Right hindlimb (tissue), 1 donor: ENCODE data around the gene CRYBB1.
"Not testable (repeated sequence)": the region's sequence is repeated elsewhere in the genome, so short reads cannot be mapped to it uniquely, and the experiment has no call there.

ENCODE experiments used
- DNase-seq: peaks from one replicate; pipeline ENCODE4 v3.0.0-alpha.2; 2018

The CRYBB1 gene

DNA sequence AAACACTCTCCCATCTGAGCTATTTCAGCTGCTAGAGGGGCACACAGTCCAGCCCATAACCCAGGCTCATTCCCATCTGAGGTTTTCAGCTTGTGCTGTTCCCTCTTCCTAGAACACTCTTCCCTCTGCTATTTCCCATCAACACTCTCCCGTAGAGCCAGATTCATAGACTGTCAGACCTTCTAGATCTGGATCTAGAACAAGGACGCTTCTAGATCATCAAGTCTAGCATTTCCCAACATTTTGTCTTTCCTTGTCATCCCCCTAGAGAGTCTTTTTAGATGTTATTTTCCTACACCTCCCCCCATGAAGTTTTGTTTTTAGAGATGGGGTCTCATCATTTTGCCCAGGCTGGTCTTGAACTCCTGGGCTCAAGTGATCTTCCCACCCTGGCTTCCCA lies 17.3 kb upstream of the CRYBB1 start:
- no peak for DNase-seq

- no peak for DNase-seq
These were observed 16.4 kb upstream of the CRYBB1 start for GRCh38 chr22:26634189-26634588.

DNA sequence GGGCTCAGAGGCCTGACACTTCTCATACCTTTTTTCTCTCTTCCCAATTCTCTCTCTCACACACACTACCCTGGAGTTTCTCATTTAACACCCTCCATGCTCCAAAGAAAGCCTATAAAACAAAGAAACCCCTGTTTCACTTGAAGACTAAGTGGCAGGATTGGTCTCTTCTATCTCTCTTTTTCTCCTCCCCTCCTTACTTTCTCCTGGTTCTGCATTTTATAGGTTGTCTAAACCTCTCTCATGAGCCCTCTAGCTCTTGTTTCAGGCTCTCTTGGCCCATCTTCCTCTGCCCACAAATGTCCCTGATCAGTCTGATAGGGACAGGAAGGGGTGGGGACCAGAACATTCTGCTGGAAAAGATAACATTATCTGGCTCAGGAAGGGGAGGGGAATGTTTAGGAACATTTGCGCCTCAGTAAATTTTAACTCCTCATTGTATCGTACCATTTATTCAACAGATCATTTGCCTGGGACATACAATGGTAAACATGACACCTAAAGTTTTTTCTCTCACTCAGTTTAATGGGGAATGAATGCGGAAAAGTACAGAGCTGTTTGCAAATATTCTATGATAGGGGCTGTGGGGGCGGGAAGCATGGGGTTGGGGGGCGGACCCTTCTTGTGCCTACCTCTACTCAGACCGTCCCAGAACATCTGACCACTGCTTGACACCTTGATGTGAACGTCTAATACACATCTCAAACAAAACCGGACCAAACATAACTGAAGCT lies 14.8 kb upstream of the CRYBB1 start:
- DNase-seq, result no peak

DNA sequence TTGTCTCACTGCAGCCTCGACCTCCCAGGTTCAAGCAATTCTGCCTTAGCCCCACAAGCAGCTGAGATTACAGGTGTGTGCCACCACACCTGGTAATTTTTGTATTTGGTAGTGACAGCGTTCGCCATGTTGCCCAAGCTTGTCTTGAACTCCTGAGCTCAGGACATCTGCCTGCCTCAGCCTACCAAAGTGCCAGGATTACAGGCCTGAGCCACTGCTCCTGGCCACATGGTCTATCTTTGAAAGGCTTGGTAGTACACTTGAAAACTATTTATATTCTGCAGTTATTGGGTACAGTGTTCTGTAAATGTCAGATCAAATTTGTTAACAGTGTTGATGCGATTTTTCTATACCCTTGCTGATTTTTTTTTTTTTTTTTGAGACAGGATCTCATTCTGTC lies 13.5 kb upstream of the CRYBB1 start:
- no peak for DNase-seq

DNA sequence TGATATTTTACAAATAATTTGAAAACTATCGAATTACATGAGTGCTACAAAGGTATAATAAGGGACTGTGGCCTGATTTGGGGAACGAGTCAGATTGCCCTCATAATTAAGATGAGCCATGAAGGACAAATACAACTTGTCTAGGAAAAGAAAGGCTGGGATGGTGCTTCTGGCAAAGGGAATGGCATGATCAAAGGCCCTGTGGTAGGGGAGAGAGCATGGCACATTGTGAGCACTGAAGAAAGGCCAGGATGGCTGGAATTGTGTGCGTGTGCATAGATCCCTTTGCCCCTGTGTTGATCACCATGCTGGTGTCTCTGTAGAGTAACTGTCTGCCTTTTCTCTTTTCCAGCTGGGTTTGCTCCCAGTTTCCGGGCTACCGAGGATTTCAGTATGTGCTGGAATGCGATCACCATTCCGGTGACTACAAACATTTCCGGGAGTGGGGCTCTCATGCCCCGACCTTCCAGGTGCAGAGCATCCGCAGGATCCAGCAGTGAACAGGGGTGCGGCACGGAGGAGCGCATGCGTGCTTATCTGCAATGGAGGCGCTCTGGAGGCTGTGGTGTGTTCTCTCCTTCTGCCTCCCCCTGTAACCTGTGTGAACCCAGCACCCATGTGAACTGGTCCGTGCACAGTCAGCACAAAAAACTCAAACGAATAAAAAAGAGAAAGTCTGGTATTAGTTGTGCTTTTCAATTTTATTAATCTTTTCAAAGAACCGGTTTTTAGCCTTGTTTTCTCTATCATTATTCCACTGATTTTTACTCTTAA lies 12.3 kb upstream of the CRYBB1 start:
- no peak for DNase-seq

DNA sequence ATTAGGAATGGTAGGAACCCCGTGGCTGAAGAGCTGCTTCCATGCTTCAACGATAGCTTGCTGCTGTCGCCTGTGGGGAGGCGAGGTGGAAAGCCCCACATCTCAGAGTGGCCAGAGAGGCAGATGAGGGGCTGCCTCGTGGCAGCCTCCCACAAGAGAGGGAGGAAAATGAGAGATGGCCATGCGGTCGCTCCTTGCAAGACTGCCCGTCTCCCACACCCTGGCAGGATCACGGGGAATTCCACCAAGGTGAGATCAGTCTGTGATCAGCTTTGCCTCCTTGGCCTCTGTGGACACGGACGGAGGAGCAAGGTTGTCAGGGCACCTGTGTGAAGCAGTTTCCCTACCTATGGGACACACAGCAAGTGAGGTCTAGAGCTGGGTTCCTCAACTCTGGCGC lies 7.0 kb upstream of the CRYBB1 start:
- no peak for DNase-seq

DNA sequence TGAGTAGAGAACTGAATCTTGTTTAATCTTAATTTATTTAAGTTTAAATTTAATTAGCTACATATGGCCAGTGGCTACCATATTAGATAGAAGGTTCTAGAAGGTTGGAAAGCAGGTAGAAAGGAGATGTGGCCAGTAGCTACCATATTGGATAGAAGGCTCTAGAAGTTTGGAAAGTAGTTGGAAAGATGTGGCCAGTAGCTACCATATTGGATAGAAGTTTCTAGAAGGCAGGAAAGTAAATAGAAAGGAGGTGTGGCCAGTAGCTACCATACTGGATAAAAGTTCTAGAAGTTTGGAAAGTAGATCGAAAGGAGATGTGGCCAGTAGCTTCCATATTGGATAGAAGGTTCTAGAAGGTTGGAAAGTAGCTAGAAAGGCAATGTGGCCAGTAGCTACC lies 6.2 kb upstream of the CRYBB1 start:
- no peak for DNase-seq

DNA sequence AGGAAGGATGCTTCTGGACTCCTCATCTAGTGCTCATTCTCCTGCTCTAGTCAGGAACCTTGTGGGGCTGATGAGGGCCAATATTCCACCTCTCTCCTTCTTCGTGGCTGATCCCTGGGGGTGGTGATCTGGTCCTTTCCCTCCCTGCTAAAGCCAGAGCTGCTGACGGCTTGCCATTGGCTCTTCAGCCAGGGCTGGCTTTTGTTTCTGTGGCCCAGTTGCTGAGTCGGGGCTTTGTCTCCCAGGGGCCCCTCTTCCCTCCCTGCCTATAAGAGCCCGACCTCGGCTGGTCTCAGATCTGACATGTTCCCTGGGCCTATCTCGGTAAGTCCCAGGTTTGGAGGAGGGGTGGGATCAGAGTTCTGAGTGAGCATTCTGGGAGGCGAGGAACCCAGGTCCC lies 3.8 kb upstream of the CRYBB1 start, which contains the start of gene CRYBA4:
Gene CRYBA4, plus strand, starts transcription at position 301 of the 400 bp plus-strand sequence. CDS start 634 bp downstream, outside the sequence.
- no peak for DNase-seq

DNA sequence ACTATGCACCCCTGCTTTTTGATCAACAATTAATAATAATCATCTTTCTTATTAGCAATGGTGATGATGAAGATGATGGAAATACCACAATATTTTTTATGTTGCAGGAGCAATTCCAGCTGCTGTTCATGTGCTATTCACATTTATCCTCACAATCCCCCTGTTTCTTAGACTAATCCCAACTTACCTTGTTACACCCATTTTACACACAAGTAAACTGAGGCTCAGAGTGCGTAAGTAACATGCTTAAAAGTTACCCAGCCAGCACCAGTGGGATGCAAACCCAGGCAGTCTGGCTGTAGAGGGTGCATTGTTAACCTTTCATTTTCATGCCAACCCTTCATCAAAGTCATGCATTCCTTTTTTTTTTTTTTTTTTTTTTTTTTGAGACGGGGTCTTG lies 2.4 kb upstream of the CRYBB1 start:
- no peak for DNase-seq

DNA sequence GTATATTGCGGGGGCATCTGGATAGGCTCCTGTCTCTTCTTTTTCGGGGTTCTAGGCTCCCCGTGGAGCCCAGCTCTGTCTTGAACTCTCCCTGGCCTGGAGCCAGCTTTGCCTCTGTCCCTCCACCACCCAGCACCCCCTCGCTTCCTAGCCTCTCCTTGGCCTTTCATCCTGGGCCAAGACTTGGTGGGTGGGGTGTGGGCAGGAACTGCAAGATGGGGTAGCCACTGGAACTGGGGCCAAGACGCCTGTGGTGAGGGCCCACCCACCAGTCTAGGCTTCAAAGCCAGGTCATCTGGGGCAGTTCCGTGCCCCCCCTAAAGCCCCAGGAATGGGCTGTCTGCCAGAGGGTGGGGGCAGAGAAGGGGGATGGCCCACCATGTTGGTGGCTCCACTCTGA lies 1.7 kb upstream of the CRYBB1 start:
- no peak for DNase-seq

DNA sequence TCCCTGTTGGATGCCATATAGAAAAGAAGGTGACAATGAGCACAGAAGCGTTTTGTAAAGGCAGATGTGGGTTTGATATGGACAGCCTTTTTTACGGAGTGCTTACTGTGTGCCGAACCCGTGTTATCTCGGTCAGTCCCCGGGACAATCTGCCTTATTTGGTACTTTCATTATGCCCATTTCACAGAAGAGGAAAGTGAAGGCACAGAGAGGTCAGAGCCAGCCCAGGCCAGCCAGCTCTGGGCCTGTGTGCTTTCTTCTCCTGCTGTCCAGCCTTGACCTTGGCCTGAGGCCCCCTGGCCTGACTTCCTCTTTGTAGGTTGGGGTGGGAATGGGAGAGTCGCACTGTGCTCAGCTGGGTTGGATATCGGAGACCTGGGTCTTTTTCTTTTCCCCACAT lies 628 bp upstream of the CRYBB1 start:
- no peak for DNase-seq

- no peak for DNase-seq
These were observed 1.2 kb downstream of the CRYBB1 start for GRCh38 chr22:26616650-26617049.

DNA sequence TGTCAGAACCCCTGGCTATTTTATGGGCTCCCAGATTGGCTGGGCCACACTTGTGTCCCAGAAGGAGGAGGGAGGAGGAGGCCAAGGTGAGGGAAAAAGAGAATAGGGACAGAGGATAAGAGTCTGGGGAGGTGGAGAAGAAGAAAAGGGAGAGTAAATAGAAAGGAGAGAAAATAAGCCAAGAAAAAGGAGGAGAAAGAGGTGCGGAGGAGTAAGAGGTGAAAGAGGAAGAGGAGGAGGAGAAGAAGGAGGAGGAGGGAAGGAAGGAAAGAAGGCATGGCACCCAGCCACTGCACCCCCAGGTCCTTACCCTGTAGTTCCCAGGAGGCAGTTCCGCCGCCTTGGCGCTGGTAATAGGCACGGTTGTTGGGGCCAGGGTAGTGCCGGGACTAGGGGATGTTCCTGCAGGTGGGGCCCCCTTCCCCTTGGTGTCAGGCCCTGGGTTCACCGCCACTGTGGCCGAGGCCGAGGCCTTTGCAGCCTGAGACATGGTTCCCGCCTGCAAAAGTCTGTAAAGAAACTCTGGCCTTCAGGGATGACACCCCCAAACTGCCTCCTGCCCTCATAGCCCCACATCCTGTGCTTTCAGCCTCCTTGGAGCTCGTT lies 1.9 kb downstream of the CRYBB1 start:
- DNase-seq, result no peak

- no peak for DNase-seq
These were observed 2.7 kb downstream of the CRYBB1 start for GRCh38 chr22:26615149-26615548.

- no peak for DNase-seq
These were observed 3.5 kb downstream of the CRYBB1 start for GRCh38 chr22:26614322-26614721.

DNA sequence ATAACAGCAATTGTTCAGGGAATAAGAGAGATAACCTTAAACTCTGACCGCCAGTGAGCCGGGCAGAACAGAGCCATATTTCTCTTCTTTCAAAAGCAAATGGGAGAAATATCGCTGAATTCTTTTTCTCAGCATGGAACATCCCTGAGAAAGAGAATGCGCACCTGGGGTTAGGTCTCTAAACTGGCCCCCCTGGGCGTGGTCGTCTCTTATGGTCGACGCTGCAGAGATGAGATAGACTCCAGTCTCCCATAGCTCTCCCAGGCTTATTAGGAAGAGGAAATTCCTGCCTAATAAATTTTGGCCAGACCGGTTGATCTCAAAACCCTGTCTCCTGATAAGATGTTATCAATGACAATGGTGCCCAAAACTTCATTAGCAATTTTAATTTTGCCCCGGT lies 4.1 kb downstream of the CRYBB1 start:
- DNase-seq, result not testable (repeated sequence)

DNA sequence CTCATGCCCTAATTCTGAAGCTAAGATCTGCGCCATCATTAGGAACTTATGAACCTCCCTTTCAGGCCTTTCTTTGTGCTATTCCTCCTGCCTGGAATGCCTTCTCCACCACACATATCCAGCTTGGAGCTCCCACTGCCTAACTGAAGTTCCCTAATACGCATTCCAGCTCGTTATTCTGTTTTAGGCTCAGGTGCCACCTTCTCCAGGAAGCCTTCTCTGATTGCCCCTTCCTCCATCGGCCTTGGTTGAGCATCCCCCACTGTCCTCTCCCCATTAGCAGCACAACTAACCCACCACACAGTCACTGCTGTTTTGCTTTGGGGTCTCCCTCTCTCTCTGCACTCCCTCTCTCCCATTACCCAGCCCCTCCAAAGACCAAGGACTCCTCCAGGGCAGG lies 5.2 kb downstream of the CRYBB1 start:
- DNase-seq, result no peak

GRCh38 chr22:26610996-26611395 lies 6.8 kb downstream of the CRYBB1 start:
- DNase-seq, result no peak

DNA sequence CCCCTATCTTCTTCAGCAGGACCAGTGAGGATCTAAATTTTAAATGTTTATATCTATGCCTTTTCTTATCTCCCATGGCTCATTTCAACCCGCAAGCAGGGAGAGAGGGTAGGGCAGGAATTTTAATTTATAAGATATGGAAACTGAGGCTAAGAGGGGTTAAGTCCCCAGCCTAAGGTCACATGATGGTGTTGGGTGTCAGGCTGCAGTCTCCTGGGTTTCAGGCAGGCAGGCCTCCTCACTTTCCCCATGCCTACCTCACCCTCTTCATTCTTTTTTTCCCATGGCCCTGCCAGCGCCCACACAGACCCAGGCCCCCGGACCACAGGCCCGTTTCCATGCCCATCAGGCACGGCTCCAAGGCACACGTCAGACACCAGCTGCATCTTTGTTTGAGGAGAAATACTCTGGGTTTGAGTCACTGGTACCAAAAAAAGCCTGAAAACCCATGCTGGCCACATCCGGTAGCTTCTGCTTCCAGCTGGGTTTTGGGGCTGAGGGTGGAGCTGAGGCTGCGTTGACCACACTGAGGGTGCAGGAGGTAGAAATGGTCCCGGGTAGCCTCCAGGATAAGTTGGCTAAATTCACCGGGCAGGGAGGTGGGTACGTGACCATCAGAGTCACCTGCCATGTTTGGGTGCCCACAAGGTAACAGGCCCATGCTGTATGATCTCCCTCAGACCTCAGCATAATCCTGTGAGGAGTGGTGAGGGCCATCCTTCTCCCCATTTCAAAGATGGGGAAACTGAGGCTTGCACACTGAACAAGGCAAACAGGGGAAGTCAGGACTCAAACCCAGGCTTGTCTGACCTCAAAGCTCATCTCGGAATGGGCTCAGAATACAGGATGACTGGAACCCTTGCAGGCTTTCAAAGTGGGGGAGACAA lies 7.5 kb downstream of the CRYBB1 start:
- peak; percentile 71 for DNase-seq

GRCh38 chr22:26609287-26609686 lies 8.5 kb downstream of the CRYBB1 start:
- no peak for DNase-seq

DNA sequence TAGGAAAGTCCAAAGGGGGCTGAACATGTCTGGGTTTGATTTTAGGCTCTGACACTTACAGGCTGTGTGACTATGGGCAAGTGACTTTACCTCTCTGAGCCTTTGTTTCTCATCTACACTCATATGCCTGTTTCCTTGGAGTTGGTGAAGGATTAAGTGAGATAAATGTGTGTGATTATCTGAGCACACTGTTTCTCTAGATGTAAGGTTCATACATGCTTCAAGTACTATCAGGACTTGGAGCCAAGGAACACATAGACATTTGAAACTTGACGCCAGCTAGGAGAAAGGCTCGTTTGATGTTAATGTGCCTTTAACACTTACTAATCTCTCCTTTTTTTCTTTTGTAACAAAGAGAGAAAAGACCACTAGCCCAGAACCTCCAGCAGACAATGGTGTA lies 9.7 kb downstream of the CRYBB1 start:
- no peak for DNase-seq

DNA sequence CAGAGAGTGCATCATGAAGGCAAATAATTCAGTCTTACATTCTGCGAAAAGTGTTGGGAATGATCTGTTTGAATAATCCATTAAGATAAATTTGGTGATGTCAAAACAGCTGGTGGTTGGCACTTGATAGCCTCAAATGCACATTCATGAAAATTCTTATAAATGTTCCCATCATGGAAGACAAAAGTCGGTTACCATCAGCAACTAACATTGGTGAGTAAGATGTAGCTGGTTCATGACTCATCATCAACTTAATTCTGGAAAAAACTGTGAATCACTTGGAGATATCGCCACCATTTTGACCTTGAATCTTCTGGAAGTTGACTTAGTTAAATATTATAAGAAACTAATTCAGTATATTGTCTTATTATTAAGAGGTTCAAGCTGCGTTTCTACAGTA lies 11.2 kb downstream of the CRYBB1 start:
- DNase-seq, result no peak

- DNase-seq, result no peak
These were observed 13.5 kb downstream of the CRYBB1 start for GRCh38 chr22:26604368-26604767.
